ENCODE results near the gene GLB1L2.

The GLB1L2 gene

GRCh38 chr11:134292661-134293060, 39.1 kb upstream of the GLB1L2 start:
- Histone ChIP-seq H3K9ac (ENCODE audit: low read length) (no peak overlapping the region), H4K20me1 (ENCODE audit: low read depth, low read length) (no peaks in the 10 kb centered on the region), H2AFZ (ENCODE audit: low read depth, low read length, severe bottlenecking) (no peak overlapping the region), H3K27me3 (ENCODE audit: low read length) (no peaks in the 10 kb centered on the region), H3K27ac (ENCODE audit: low read depth, low read length) (no peak overlapping the region), H3K4me2 (ENCODE audit: low read depth, low read length, poor library complexity, severe bottlenecking) (no peak overlapping the region), H3K79me2 (ENCODE audit: insufficient read depth, low read length) (no peaks in the 10 kb centered on the region), H3K36me3 (ENCODE audit: low read length) (no peaks in the 10 kb centered on the region), H3K9me3 (ENCODE audit: insufficient read depth, low read length) (no peaks in the 10 kb centered on the region), H3K9me2 (replicated peaks; ENCODE audit: insufficient read depth, low read length) (no peaks in the 10 kb centered on the region), H3F3A (ENCODE audit: insufficient read depth) (no peaks in the 10 kb centered on the region), H3K4me3 (ENCODE audit: insufficient read depth, low read length, poor library complexity, severe bottlenecking) (no peak overlapping the region)
- TF ChIP-seq EZH2phosphoT487 (conservative IDR thresholded peaks at IDR 0.05; ENCODE audit: low read length) (no peak), CTCF (IDR thresholded peaks at IDR 0.05; ENCODE audit: insufficient read depth, low read length, poor library complexity, severe bottlenecking) (no peak)

- TF ChIP-seq CTCF (IDR thresholded peaks at IDR 0.05; ENCODE audit: insufficient read depth, low read length, poor library complexity, severe bottlenecking), result no peak
- TF ChIP-seq EZH2phosphoT487 (conservative IDR thresholded peaks at IDR 0.05; ENCODE audit: low read length), result no peak
- H3K27ac ChIP-seq (ENCODE audit: low read depth, low read length), result no peak overlapping the region
- no peaks in the 10 kb centered on the region for H3K79me2 ChIP-seq (ENCODE audit: insufficient read depth, low read length)
- H2AFZ ChIP-seq (ENCODE audit: low read depth, low read length, severe bottlenecking), result no peak overlapping the region
- no peak overlapping the region for H3K4me3 ChIP-seq (ENCODE audit: insufficient read depth, low read length, poor library complexity, severe bottlenecking)
- H3K4me2 ChIP-seq (ENCODE audit: low read depth, low read length, poor library complexity, severe bottlenecking), result no peak overlapping the region
- H3F3A ChIP-seq (ENCODE audit: insufficient read depth), result no peaks in the 10 kb centered on the region
- H3K9me2 ChIP-seq (replicated peaks; ENCODE audit: insufficient read depth, low read length), result no peaks in the 10 kb centered on the region
- H3K9ac ChIP-seq (ENCODE audit: low read length), result no peak overlapping the region
- H4K20me1 ChIP-seq (ENCODE audit: low read depth, low read length), result no peaks in the 10 kb centered on the region
- no peaks in the 10 kb centered on the region for H3K27me3 ChIP-seq (ENCODE audit: low read length)
- no peaks in the 10 kb centered on the region for H3K36me3 ChIP-seq (ENCODE audit: low read length)
- no peaks in the 10 kb centered on the region for H3K9me3 ChIP-seq (ENCODE audit: insufficient read depth, low read length)
Measured at GRCh38 chr11:134293119-134294113, 38.4 kb upstream of the GLB1L2 start.

- no peaks in the 10 kb centered on the region for H3K9me3 ChIP-seq (ENCODE audit: insufficient read depth, low read length)
- no peak overlapping the region for H3K4me2 ChIP-seq (ENCODE audit: low read depth, low read length, poor library complexity, severe bottlenecking)
- no peaks in the 10 kb centered on the region for H3F3A ChIP-seq (ENCODE audit: insufficient read depth)
- H3K27ac ChIP-seq (ENCODE audit: low read depth, low read length), result no peak overlapping the region
- no peaks in the 10 kb centered on the region for H3K27me3 ChIP-seq (ENCODE audit: low read length)
- H4K20me1 ChIP-seq (ENCODE audit: low read depth, low read length), result no peaks in the 10 kb centered on the region
- TF ChIP-seq EZH2phosphoT487 (conservative IDR thresholded peaks at IDR 0.05; ENCODE audit: low read length) (no peak), CTCF (IDR thresholded peaks at IDR 0.05; ENCODE audit: insufficient read depth, low read length, poor library complexity, severe bottlenecking) (no peak)
- H3K9ac ChIP-seq (ENCODE audit: low read length), result no peak overlapping the region
- no peaks in the 10 kb centered on the region for H3K36me3 ChIP-seq (ENCODE audit: low read length)
- H3K9me2 ChIP-seq (replicated peaks; ENCODE audit: insufficient read depth, low read length), result no peaks in the 10 kb centered on the region
- no peaks in the 10 kb centered on the region for H3K79me2 ChIP-seq (ENCODE audit: insufficient read depth, low read length)
- H2AFZ ChIP-seq (ENCODE audit: low read depth, low read length, severe bottlenecking), result no peak overlapping the region
- H3K4me3 ChIP-seq (ENCODE audit: insufficient read depth, low read length, poor library complexity, severe bottlenecking), result no peak overlapping the region
Measured at GRCh38 chr11:134294664-134295063, 37.1 kb upstream of the GLB1L2 start.
